HL-60 (cell line): ENCODE results near the gene EFNA5.

Experiments
- GABPA ChIP-seq: IDR thresholded peaks from 2 replicates; pipeline ENCODE4 v1.6.1; 2012; ENCODE audit warnings: low read depth
- POLR2AphosphoS5 ChIP-seq: IDR thresholded peaks from 2 replicates; pipeline ENCODE4 v1.6.1; 2012; ENCODE audit warnings: low read depth
- SPI1 ChIP-seq: IDR thresholded peaks from 2 replicates; pipeline ENCODE4 v1.6.1; 2012; ENCODE audit warnings: low read depth, mild to moderate bottlenecking, borderline replicate concordance
- TF ChIP-seq, protein P1 (sequence below): IDR thresholded peaks from one replicate; pipeline ENCODE4 v1.5.1; 2011; ENCODE audit warnings: low read length, control low read depth, inconsistent platforms; ENCODE audit not compliant: insufficient read depth
- TF ChIP-seq, protein P2 (sequence below): IDR thresholded peaks from 2 replicates; pipeline ENCODE4 v1.6.1; 2012; ENCODE audit warnings: low read depth; ENCODE audit not compliant: insufficient replicate concordance

DNA sequence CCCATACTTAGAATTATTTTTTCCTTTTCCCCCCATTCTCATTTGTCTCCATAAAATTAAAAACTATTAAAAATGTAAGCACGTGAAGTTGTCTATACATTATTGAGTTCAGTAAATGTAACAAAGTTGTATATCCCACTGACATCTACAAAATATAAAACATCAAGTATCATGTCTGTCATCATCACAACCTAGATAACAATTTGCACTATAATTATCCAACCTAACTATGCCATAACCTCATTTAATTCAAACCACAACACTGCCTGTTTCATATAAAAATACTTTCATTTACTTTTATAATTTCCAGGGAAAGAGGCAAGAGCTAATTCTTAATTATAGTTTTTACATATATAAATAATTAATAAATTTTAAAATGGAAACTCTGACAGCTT is 9.1 kb downstream of the EFNA5 start:
- TF ChIP-seq, protein P1, sequence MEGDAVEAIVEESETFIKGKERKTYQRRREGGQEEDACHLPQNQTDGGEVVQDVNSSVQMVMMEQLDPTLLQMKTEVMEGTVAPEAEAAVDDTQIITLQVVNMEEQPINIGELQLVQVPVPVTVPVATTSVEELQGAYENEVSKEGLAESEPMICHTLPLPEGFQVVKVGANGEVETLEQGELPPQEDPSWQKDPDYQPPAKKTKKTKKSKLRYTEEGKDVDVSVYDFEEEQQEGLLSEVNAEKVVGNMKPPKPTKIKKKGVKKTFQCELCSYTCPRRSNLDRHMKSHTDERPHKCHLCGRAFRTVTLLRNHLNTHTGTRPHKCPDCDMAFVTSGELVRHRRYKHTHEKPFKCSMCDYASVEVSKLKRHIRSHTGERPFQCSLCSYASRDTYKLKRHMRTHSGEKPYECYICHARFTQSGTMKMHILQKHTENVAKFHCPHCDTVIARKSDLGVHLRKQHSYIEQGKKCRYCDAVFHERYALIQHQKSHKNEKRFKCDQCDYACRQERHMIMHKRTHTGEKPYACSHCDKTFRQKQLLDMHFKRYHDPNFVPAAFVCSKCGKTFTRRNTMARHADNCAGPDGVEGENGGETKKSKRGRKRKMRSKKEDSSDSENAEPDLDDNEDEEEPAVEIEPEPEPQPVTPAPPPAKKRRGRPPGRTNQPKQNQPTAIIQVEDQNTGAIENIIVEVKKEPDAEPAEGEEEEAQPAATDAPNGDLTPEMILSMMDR: no peak
- TF ChIP-seq GABPA (no peak), POLR2AphosphoS5 (no peak), SPI1 (no peak)
- TF ChIP-seq, protein P2, sequence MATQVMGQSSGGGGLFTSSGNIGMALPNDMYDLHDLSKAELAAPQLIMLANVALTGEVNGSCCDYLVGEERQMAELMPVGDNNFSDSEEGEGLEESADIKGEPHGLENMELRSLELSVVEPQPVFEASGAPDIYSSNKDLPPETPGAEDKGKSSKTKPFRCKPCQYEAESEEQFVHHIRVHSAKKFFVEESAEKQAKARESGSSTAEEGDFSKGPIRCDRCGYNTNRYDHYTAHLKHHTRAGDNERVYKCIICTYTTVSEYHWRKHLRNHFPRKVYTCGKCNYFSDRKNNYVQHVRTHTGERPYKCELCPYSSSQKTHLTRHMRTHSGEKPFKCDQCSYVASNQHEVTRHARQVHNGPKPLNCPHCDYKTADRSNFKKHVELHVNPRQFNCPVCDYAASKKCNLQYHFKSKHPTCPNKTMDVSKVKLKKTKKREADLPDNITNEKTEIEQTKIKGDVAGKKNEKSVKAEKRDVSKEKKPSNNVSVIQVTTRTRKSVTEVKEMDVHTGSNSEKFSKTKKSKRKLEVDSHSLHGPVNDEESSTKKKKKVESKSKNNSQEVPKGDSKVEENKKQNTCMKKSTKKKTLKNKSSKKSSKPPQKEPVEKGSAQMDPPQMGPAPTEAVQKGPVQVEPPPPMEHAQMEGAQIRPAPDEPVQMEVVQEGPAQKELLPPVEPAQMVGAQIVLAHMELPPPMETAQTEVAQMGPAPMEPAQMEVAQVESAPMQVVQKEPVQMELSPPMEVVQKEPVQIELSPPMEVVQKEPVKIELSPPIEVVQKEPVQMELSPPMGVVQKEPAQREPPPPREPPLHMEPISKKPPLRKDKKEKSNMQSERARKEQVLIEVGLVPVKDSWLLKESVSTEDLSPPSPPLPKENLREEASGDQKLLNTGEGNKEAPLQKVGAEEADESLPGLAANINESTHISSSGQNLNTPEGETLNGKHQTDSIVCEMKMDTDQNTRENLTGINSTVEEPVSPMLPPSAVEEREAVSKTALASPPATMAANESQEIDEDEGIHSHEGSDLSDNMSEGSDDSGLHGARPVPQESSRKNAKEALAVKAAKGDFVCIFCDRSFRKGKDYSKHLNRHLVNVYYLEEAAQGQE: no peak
